ENCODE results near the gene PMCH.
"Not testable (repeated sequence)": the region's sequence is repeated elsewhere in the genome, so short reads cannot be mapped to it uniquely, and the experiment has no call there.

Gene PMCH, protein sequence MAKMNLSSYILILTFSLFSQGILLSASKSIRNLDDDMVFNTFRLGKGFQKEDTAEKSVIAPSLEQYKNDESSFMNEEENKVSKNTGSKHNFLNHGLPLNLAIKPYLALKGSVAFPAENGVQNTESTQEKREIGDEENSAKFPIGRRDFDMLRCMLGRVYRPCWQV

DNA sequence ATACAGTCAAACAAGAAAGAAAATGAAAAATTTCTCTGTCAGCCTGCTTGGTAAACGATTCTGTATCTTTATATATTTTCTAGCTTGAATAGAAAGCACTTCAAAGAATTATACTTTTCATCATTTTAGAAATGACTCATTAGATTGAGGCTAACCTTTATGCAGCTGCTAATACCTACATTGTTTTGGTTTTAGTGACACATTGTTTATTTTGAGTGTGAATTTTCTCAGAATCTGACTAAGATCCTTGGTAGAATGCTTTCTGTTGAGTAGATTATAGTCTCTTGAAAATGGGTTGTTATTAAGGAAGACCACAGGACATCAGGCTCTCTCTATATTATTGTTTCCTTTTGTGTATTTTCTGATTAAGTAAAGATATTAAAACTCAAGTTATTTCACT, at the start of gene PMCH:
PMCH (minus strand) TSS at position 45 of the 400 bp plus-strand sequence. CDS start 63 bp downstream, outside the sequence.
- TF ChIP-seq FOXK2 (IDR thresholded peaks at IDR 0.05), result no peak
- no peak for TF ChIP-seq HDGF (IDR thresholded peaks at IDR 0.05; ENCODE audit: borderline replicate concordance)
- TF ChIP-seq ARNT (IDR thresholded peaks at IDR 0.05), result no peak
- TF ChIP-seq ELF4 (IDR thresholded peaks at IDR 0.05), result no peak
- no peak for TF ChIP-seq SP1 (IDR thresholded peaks at IDR 0.05)
- no peak for TF ChIP-seq FOXA1 (IDR thresholded peaks at IDR 0.05)
- no peak for TF ChIP-seq TARDBP (IDR thresholded peaks at IDR 0.05)
- no peak for TF ChIP-seq LEF1 (IDR thresholded peaks at IDR 0.05; ENCODE audit: borderline replicate concordance)
- TF ChIP-seq ZNF384 (IDR thresholded peaks at IDR 0.05), result no peak
- TF ChIP-seq FOXM1 (IDR thresholded peaks at IDR 0.05; ENCODE audit: borderline replicate concordance), result no peak
- no peak for TF ChIP-seq CTBP1 (IDR thresholded peaks at IDR 0.05; ENCODE audit: borderline replicate concordance)
- TF ChIP-seq BHLHE40 (IDR thresholded peaks at IDR 0.05; ENCODE audit: borderline replicate concordance), result no peak
- TF ChIP-seq, protein P1, sequence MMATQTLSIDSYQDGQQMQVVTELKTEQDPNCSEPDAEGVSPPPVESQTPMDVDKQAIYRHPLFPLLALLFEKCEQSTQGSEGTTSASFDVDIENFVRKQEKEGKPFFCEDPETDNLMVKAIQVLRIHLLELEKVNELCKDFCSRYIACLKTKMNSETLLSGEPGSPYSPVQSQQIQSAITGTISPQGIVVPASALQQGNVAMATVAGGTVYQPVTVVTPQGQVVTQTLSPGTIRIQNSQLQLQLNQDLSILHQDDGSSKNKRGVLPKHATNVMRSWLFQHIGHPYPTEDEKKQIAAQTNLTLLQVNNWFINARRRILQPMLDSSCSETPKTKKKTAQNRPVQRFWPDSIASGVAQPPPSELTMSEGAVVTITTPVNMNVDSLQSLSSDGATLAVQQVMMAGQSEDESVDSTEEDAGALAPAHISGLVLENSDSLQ (IDR thresholded peaks at IDR 0.05), result no peak
- no peak for TF ChIP-seq L3MBTL2 (conservative IDR thresholded peaks at IDR 0.05)
- no peak for TF ChIP-seq NFRKB (IDR thresholded peaks at IDR 0.05)
- no peak for TF ChIP-seq SUZ12 (IDR thresholded peaks at IDR 0.05)
- DNase-seq (ENCODE audit: extremely low spot score), result no peak
- CTCF ChIA-PET, result no interaction called here
- POLR2A ChIA-PET, result no interaction called here

DNA sequence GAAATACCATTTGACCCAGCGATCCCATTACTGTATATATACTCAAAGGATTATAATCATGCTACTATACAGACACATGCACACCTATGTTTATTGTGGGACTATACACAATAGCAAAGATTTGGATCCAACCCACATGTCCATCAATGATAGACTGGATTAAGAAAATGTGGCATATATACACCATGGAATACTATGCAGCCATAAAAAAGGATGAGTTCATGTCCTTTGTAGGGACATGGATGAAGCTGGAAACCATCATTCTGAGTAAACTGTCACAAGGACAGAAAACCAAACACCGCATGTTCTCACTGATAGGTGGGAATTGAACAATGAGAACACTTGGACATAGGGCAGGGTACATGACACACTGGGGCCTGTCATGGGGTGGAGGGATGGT, 43.2 kb upstream of the PMCH start:
- DNase-seq (ENCODE audit: extremely low spot score); POLR2A ChIA-PET; CTCF ChIA-PET: not testable (repeated sequence)

DNA sequence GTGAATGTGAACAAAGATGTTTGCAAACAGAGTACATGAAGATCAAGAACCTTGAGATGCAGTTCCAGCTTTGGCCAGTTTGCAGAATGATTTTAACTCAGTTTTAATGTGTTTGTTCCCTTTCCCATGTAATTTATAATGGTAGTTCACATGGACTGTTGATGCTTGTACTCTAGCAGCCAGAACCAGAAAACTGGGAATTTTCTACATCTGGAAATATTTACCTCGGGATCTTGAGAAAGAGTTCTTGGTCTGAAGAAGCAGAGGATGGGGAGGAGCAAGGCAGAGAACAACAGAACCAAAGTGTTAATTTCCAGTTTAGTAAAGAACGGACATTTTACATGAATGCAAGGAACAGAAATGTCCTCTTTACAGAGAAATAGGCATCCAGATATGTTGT, 37.0 kb upstream of the PMCH start:
- ChIA-PET CTCF (no interaction called here), POLR2A (no interaction called here)
- DNase-seq (ENCODE audit: extremely low spot score), result no peak
- TF ChIP-seq ELF4 (IDR thresholded peaks at IDR 0.05), result no peak
- no peak for TF ChIP-seq SUZ12 (IDR thresholded peaks at IDR 0.05)
- no peak for TF ChIP-seq NFRKB (IDR thresholded peaks at IDR 0.05)
- TF ChIP-seq SP1 (IDR thresholded peaks at IDR 0.05), result no peak
- no peak for TF ChIP-seq BHLHE40 (IDR thresholded peaks at IDR 0.05; ENCODE audit: borderline replicate concordance)

DNA sequence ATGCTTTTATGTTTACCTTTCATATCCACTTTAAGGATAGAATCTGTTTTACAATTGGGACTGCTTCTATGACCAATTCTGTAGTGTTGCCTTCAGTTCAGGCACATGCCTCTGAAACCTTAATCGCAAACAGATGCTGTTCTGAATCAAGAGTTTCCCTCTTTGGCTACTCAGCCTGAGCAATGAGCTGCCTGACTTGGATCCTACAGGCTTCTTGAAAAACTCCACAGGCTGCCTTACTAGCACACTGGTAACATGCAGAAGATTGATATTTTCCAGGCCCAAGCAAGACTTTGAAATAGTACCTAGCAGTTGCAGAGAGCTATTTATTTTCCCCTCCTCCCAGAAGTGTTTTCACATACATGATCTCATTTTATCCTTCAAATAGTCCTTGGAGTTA, 34.8 kb upstream of the PMCH start:
- DNase-seq (ENCODE audit: extremely low spot score), result no peak

DNA sequence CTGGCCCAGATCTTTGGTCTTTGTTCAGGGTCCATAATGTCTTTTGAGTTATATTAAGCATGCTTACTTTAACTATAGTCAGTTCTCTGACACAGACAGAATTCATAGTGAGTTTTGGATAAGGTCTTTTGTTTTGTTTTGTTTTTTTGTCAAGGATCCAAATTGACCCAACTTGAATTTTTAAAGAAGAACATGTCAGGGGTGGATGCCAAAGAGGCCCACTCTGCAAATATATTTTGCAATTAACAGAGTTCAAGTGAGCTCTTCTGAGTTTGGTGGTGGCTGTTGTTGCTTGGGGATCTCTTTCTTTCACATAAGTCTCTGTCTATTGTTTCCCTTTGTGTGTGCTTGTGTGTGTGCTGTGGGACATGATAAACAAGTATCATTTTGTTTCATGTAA, 34.4 kb upstream of the PMCH start:
- DNase-seq (ENCODE audit: extremely low spot score), result no peak
- CTCF ChIA-PET, result no interaction called here
- POLR2A ChIA-PET, result no interaction called here
- TF ChIP-seq FOXM1 (IDR thresholded peaks at IDR 0.05; ENCODE audit: borderline replicate concordance) (no peak), ZNF384 (IDR thresholded peaks at IDR 0.05) (no peak), SP1 (IDR thresholded peaks at IDR 0.05) (no peak), LEF1 (IDR thresholded peaks at IDR 0.05; ENCODE audit: borderline replicate concordance) (no peak), ELF4 (IDR thresholded peaks at IDR 0.05) (no peak), TARDBP (IDR thresholded peaks at IDR 0.05) (no peak), HDGF (IDR thresholded peaks at IDR 0.05; ENCODE audit: borderline replicate concordance) (no peak), CTBP1 (IDR thresholded peaks at IDR 0.05; ENCODE audit: borderline replicate concordance) (no peak), ARNT (IDR thresholded peaks at IDR 0.05) (no peak), SUZ12 (IDR thresholded peaks at IDR 0.05) (no peak), FOXA1 (IDR thresholded peaks at IDR 0.05) (no peak), BHLHE40 (IDR thresholded peaks at IDR 0.05; ENCODE audit: borderline replicate concordance) (no peak), FOXK2 (IDR thresholded peaks at IDR 0.05) (no peak), NFRKB (IDR thresholded peaks at IDR 0.05) (no peak), L3MBTL2 (conservative IDR thresholded peaks at IDR 0.05) (no peak)
- TF ChIP-seq, protein P1 (IDR thresholded peaks at IDR 0.05), result no peak

More for the DNA sequence above, 34.8 kb upstream of the PMCH start:
- TF ChIP-seq FOXA1 (IDR thresholded peaks at IDR 0.05) (no peak), BHLHE40 (IDR thresholded peaks at IDR 0.05; ENCODE audit: borderline replicate concordance) (no peak), FOXK2 (IDR thresholded peaks at IDR 0.05) (no peak), NFRKB (IDR thresholded peaks at IDR 0.05) (no peak), L3MBTL2 (conservative IDR thresholded peaks at IDR 0.05) (no peak), ELF4 (IDR thresholded peaks at IDR 0.05) (no peak), TARDBP (IDR thresholded peaks at IDR 0.05) (no peak), CTBP1 (IDR thresholded peaks at IDR 0.05; ENCODE audit: borderline replicate concordance) (no peak), SUZ12 (IDR thresholded peaks at IDR 0.05) (no peak), FOXM1 (IDR thresholded peaks at IDR 0.05; ENCODE audit: borderline replicate concordance) (no peak), HDGF (IDR thresholded peaks at IDR 0.05; ENCODE audit: borderline replicate concordance) (no peak), LEF1 (IDR thresholded peaks at IDR 0.05; ENCODE audit: borderline replicate concordance) (no peak), SP1 (IDR thresholded peaks at IDR 0.05) (no peak), ARNT (IDR thresholded peaks at IDR 0.05) (no peak), ZNF384 (IDR thresholded peaks at IDR 0.05) (no peak)
- TF ChIP-seq, protein P1 (IDR thresholded peaks at IDR 0.05), result no peak
- ChIA-PET POLR2A (no interaction called here), CTCF (no interaction called here)

DNA sequence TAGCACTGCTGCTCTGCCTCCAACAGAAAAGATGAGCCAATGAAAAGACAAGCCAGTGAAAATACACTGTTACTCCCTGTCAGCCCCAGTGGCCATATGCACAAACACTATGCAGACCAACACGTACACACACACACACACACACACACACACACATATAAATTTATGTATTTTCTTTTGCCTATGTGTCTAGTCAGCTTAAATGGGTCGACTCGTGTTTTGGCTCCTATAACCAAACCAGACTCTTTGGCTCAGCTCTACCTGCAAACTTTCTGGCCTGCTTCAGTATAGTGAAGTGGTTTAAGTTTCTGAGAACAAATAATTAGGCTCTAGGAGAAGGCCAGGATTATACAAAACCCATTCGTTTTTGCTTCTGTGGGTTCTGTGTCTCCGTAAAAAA, 30.3 kb upstream of the PMCH start:
- CTCF ChIA-PET, result no interaction called here
- no peak for DNase-seq (ENCODE audit: extremely low spot score)
- TF ChIP-seq L3MBTL2 (conservative IDR thresholded peaks at IDR 0.05) (no peak), SP1 (IDR thresholded peaks at IDR 0.05) (no peak), CTBP1 (IDR thresholded peaks at IDR 0.05; ENCODE audit: borderline replicate concordance) (no peak), FOXA1 (IDR thresholded peaks at IDR 0.05) (no peak), ELF4 (IDR thresholded peaks at IDR 0.05) (no peak), HDGF (IDR thresholded peaks at IDR 0.05; ENCODE audit: borderline replicate concordance) (no peak)
- POLR2A ChIA-PET, result no interaction called here
